GM12878 (cell line): ENCODE data around the gene LRRC75A. TPM values are rescaled to one million over a fixed set of nuclear protein-coding genes. Genes with fewer than 3 reads are reported as not detected.

ENCODE experiments used
- BHLHE40 ChIP-seq, 2 experiments: fragments of 450-650 bp in 1 of 2; IDR thresholded peaks; 2 replicates each; pipeline ENCODE4 v1.6.1; 2011 to 2017; ENCODE audit warnings: low read depth in 2 of 2, borderline replicate concordance in 1 of 2, improper control_type of control experiment in 1 of 2, low read length in 1 of 2, mild to moderate bottlenecking in 1 of 2
- BMI1 ChIP-seq: fragments of 450-650 bp; IDR thresholded peaks from 2 replicates; pipeline ENCODE4 v1.6.1; 2016; ENCODE audit warnings: mild to moderate bottlenecking, moderate library complexity, borderline replicate concordance
- CHD4 ChIP-seq: fragments of 200-600 bp; sonication (generic); IDR thresholded peaks from 2 replicates; pipeline ENCODE4 v1.6.1; 2016; ENCODE audit warnings: mild to moderate bottlenecking
- CREB1 ChIP-seq: IDR thresholded peaks from 2 replicates; pipeline ENCODE4 v1.6.1; 2012; ENCODE audit warnings: low read depth, mild to moderate bottlenecking, inconsistent platforms
- CUX1 ChIP-seq: IDR thresholded peaks from 2 replicates; pipeline ENCODE4 v1.6.1; 2012; ENCODE audit warnings: improper control_type of control experiment, low read depth, low read length; ENCODE audit not compliant: insufficient replicate concordance
- EED ChIP-seq: sonication (generic); IDR thresholded peaks from 2 replicates; pipeline ENCODE4 v1.6.1; 2016; ENCODE audit warnings: antibody characterized with exemption, low read depth
- FOXK2 ChIP-seq: fragments of 450-650 bp; IDR thresholded peaks from 2 replicates; pipeline ENCODE4 v1.6.1; 2017; ENCODE audit warnings: mild to moderate bottlenecking, moderate library complexity
- HSF1 ChIP-seq: fragments of 150-350 bp; IDR thresholded peaks from 2 replicates; pipeline ENCODE4 v1.6.1; 2014; ENCODE audit warnings: mild to moderate bottlenecking, low read depth, low read length
- MEF2B ChIP-seq: fragments of 450-650 bp; IDR thresholded peaks from 2 replicates; pipeline ENCODE4 v1.6.1; 2018; ENCODE audit warnings: mild to moderate bottlenecking, moderate library complexity; ENCODE audit not compliant: partially characterized antibody, poor library complexity, severe bottlenecking
- NFYB ChIP-seq: IDR thresholded peaks from 2 replicates; pipeline ENCODE4 v1.6.1; 2011; ENCODE audit warnings: low read depth, mild to moderate bottlenecking, low read length, improper control_type of control experiment, moderate library complexity; ENCODE audit not compliant: insufficient read depth
- RAD51 ChIP-seq: fragments of 450-650 bp; IDR thresholded peaks from 2 replicates; pipeline ENCODE4 v1.6.1; 2016; ENCODE audit warnings: moderate library complexity, mild to moderate bottlenecking, inconsistent platforms
- RCOR1 ChIP-seq: conservative IDR thresholded peaks from 2 replicates; pipeline ENCODE4 v1.6.1; 2012; ENCODE audit warnings: low read depth, low read length, improper control_type of control experiment
- RFX5 ChIP-seq: IDR thresholded peaks from 2 replicates; pipeline ENCODE4 v1.6.1; 2011; ENCODE audit warnings: low read depth, low read length, improper control_type of control experiment
- RUNX3 ChIP-seq: IDR thresholded peaks from 2 replicates; pipeline ENCODE4 v1.6.1; 2012; ENCODE audit warnings: low read length, inconsistent platforms
- SKIL ChIP-seq: fragments of 450-650 bp; IDR thresholded peaks from 2 replicates; pipeline ENCODE4 v1.6.1; 2017; ENCODE audit warnings: mild to moderate bottlenecking, low read depth, inconsistent platforms; ENCODE audit not compliant: poor library complexity, severe bottlenecking
- SMAD5 ChIP-seq: IDR thresholded peaks from 2 replicates; pipeline ENCODE4 v1.6.1; 2016; ENCODE audit warnings: antibody characterized with exemption, low read depth
- SRF ChIP-seq, 2 experiments: IDR thresholded peaks; 2 replicates each; pipeline ENCODE4 v1.6.1; 2011; ENCODE audit warnings: low read depth in 2 of 2, low read length in 2 of 2, mild to moderate bottlenecking in 1 of 2, moderate library complexity in 1 of 2
- TCF3 ChIP-seq: IDR thresholded peaks from 2 replicates; pipeline ENCODE4 v1.6.1; 2012; ENCODE audit warnings: low read depth, mild to moderate bottlenecking, low read length, borderline replicate concordance; ENCODE audit not compliant: insufficient read depth
- USF2 ChIP-seq: IDR thresholded peaks from 2 replicates; pipeline ENCODE4 v1.6.1; 2011; ENCODE audit warnings: low read depth, low read length, improper control_type of control experiment, borderline replicate concordance
- YBX1 ChIP-seq: fragments of 450-650 bp; IDR thresholded peaks from 2 replicates; pipeline ENCODE4 v1.6.1; 2016; ENCODE audit warnings: antibody characterized with exemption
- polyA plus RNA-seq, 11 experiments: library from polyadenylated mRNA; depleted of rRNA in 4 of 11; unstranded in 6 of 11; stranded (reverse) in 5 of 11; fragments of >200 nt; fragmentation: Nextera tagmentation in 4 of 11; fragmentation: Illumina TruSeq in 1 of 11; extraction: Ambion mirVana in 4 of 11; extraction: Trizol in 1 of 11; gene quantifications; 1 replicate in 1 of 11; 2 replicates in 10 of 11; pipeline versions ENCODE4 v1.2.1 to v1.2.3, GENCODE V29; 2011 to 2016; ENCODE audit warnings: inconsistent platforms in 2 of 11, missing spikeins in 2 of 11, low read depth in 1 of 11
- total RNA-seq, 4 experiments: library from RNA; depleted of rRNA in 3 of 4; stranded (reverse); fragments of >200 nt in 3 of 4; fragmentation: Illumina TruSeq in 1 of 4; extraction: Trizol in 1 of 4; gene quantifications; 2 replicates each; pipeline versions ENCODE4 v1.2.1 to v1.2.3, GENCODE V29; 2013 to 2021

LRRC75A gene
- total and polyA plus RNA-seq, 10 of the 15 experiments (the other 5 are each of a cell fraction or from before 2014, with no cell fraction given), result 0.01 to 1.3 (median 0.09) TPM; not detected in 2

- TF ChIP-seq MEF2B (peak; percentile 53), RCOR1 (no peak), HSF1 (no peak), BHLHE40 (IDR thresholded peaks at IDR 0.05; ENCODE audit: borderline replicate concordance in 1 of 2, low read depth in 2 of 2, low read length in 1 of 2) (peak; percentile 97 to 98), RAD51 (peak; percentile 98), CUX1 (no peak), USF2 (peak; percentile 86), CHD4 (no peak), SMAD5 (peak; percentile 98), SKIL (peak; percentile 87), SRF (IDR thresholded peaks at IDR 0.05; ENCODE audit: low read depth in 2 of 2, low read length in 2 of 2) (peak; percentile 38 to 74; a peak in 3 of 4 replicates), RUNX3 (peak; percentile 45; the same call in 1 of the 2 replicates), BMI1 (no peak; the same call in 1 of the 2 replicates), NFYB (peak; percentile 82), FOXK2 (peak; percentile 97), RFX5 (0 out of 2 replicates have a peak, but pooled peaks have one; percentile 15), TCF3 (peak; percentile 81; the same call in 1 of the 2 replicates), YBX1 (no peak), CREB1 (peak; percentile 81), EED (peak; percentile 41; the same call in 1 of the 2 replicates)
Observed at GRCh38 chr17:16438557-16439302, 53.3 kb downstream of the LRRC75A start (continued).
